NCI-H128 (cell line): ENCODE data around the gene TAOK2.
A peak's percentile ranks its signal among the peaks of the same experiment; 100 is the strongest.
"Not testable (repeated sequence)": the region's sequence is repeated elsewhere in the genome, so short reads cannot be mapped to it uniquely, and the experiment has no call there.

Experiments
- DNase-seq: peaks from one replicate; lab custom pipeline; 2025; ENCODE audit not compliant: unreplicated experiment; lab: John Stamatoyannopoulos, UW

TAOK2 gene

DNA sequence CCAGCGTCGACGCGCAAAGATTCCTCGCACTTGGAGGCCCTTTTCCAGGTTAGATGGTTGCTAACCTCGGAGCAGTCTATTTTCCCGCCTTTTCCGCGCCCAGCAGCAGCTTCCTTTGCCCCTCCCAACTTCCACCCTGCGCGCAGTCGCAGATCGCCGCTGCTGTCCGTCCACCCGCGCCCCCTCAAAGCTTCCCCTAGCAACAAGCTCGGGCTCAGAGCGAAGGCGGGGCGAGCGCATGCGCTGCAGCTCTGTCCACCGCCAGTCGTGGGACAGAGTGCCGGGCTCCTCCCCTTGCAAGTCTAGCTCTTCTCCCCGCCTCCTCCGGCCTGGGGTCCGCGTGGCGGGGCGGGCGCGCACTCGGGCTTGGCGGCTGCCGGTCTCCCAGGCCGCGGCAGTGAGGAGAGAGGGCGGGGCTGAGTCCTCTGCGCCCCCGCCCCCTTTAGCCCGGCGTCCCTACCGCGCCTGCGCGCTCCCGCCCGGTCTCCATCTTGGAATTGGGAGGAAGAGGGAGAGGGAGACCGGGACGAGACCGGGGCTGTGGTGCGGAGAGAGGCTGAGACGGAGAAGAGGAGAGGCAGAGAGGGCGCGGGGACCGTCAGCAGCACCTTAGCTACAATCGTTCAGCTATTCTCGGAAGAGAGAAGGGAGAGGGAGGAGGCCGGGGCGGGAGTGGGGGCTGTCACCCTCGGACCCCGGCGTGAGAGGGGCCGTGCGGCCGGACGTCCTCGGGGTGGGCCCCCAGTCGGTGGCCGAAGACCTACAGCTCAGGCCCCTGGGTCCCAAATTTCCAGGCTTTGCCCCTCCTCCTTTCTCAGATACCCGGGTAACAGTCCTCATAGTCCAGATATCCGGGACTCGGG is at the start of gene TAOK2:
TSS of gene TAOK2 (plus strand) at position 485 of the 863 bp plus-strand sequence. CDS start 3,905 bp downstream, outside the sequence.
- DNase-seq: peak; percentile 88

- no peak for DNase-seq
Measured at GRCh38 chr16:29925105-29925756, 48.4 kb upstream of the TAOK2 start.

GRCh38 chr16:29925781-29926710 is 47.6 kb upstream of the TAOK2 start, which contains the start of gene KCTD13:
Gene KCTD13 (minus strand): TSS chr16:29926226. CDS start chr16:29926033, 193 bp downstream.
- DNase-seq: peak; percentile 74

DNA sequence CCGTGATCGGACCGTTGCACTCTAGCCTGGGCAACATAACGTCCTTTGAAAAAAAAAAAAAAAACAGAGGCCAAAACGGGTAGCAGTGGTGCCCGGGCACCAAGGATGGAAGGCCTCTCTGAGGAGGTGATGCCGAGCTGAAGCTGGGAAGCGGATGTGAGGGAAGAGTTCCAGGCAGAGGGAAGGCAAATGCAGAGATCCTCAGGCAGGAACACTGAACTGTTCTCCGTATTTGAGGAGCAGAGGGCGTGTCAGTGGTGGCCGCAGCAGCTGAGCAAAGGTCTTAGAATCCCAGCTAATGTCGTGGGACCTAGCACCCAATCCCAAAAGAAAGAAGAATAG is 47.0 kb upstream of the TAOK2 start:
- no peak for DNase-seq

DNA sequence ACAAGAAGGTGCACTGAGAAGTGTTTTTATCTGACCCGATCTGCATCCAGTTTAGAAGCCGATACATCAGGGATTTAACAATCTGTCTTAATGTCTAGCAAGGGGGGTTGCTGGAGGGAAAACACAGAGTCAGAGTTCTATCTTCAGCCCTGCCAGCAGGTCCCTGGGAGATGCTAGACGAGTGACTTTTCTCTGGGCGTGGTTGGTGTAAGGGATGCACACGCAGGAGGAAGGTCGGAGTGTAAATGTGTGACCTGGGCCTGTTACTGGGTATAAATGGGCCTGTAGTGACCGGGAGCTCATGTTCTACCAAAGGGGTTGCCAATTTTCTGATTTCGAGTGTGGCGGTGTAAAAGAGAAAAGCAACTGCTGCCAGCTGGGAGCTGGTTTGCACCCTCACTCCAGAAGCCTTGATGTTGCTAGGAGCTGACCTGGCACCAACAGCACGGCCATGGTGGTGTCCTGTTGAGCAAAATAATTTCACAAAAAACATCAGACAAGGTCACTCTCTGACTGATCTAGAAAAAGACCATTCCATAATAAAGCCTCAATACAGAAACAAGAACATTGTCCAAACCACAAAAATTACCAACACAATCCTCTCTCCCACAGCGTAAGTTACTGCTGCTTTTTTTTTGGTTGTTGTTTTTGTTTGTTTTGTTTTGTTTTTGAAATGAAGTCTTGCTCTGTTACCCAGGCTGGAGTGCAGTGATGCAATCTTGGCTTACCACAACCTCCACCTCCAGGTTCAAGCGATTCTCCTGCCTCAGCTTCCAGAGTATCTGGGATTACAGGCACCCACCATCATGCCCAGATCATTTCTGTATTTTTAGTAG is 46.4 kb upstream of the TAOK2 start:
- no peak for DNase-seq

DNA sequence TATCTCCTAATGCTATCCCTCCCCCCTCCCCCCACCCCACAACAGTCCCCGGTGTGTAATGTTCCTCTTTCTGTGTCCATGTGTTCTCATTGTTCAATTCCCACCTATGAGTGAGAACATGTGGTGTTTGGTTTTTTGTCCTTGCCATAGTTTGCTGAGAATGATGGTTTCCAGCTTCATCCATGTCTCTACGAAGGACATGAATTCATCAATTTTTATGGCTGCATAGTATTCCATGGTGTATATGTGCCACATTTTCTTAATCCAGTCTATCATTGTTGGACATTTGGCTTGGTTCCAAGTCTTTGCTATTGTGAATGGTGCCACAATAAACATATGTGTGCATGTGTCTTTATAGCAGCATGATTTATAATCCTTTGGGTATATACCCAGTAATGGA is 41.9 kb upstream of the TAOK2 start:
- DNase-seq: not testable (repeated sequence)

DNA sequence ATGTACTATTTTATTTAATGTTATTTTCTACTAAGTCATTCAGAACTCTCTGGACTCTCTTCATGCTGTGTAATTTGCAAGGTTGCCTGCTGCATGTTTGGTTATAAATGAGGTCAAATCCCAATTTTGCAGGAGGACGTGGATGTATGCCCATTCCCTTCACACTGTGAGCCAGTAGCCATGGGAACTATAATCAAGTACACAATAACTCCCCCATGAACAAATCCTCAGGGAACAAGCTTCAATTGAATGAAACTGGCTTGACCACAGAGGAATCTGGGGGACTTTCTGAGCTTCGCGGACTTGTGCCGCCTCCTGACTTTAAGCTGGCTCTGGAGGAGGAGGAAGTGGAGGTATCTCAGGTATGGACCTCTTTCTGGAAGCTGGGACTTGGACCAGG is 33.0 kb upstream of the TAOK2 start:
- DNase-seq: no peak

- no peak for DNase-seq
Measured at GRCh38 chr16:29943846-29944799, 29.5 kb upstream of the TAOK2 start.

GRCh38 chr16:29947897-29948296 is 25.8 kb upstream of the TAOK2 start:
- DNase-seq: no peak

- no peak for DNase-seq
Measured at GRCh38 chr16:29950806-29951461, 22.7 kb upstream of the TAOK2 start.

- no peak for DNase-seq
Measured at GRCh38 chr16:29951625-29952365, 21.9 kb upstream of the TAOK2 start.

DNA sequence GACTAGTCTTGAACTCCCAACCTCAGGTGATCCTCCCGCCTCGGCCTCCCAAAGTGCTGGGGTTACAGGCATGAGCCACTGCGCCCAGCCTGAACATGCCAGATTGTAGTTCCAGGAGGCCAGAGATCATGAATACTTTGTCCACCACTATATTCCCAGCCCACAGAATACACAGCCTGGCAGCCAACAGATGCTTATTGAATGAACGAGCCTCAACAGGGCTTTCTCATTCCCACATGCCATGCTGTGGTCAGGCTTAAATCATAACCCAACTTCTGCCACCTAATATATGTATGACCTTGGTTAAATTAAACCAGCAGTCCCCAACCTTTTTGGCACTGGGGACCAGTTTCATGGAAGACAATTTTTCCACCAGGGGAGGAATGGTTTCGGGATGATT is 14.9 kb upstream of the TAOK2 start:
- DNase-seq: no peak

DNA sequence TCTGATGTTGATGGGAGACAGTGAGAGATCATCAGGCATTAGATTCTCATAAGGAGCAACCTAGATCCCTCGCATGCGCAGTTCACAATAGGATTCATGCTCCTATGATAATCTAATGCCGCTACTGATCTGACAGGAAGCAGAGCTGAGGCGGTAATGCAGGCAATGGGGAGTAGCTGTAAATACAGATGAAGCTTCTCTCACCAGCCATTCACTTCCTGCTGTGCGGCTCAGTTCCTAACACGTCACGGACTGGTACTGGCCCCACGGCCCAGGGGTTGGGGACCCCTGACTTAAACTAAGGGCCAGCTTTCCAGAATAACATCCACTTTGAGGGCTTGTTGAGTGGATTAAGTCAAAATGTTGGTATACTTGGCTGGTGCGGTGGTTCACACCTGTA is 14.4 kb upstream of the TAOK2 start:
- DNase-seq: no peak

GRCh38 chr16:29959821-29960220 is 13.8 kb upstream of the TAOK2 start:
- not testable (repeated sequence) for DNase-seq

GRCh38 chr16:29961127-29961478 is 12.6 kb upstream of the TAOK2 start:
- DNase-seq: no peak

GRCh38 chr16:29961479-29962343 is 12.0 kb upstream of the TAOK2 start, which contains the start of gene TMEM219:
Gene TMEM219 (plus strand): TSS chr16:29962079. CDS start chr16:29963144, 1,065 bp downstream.
- DNase-seq: peak; percentile 53

DNA sequence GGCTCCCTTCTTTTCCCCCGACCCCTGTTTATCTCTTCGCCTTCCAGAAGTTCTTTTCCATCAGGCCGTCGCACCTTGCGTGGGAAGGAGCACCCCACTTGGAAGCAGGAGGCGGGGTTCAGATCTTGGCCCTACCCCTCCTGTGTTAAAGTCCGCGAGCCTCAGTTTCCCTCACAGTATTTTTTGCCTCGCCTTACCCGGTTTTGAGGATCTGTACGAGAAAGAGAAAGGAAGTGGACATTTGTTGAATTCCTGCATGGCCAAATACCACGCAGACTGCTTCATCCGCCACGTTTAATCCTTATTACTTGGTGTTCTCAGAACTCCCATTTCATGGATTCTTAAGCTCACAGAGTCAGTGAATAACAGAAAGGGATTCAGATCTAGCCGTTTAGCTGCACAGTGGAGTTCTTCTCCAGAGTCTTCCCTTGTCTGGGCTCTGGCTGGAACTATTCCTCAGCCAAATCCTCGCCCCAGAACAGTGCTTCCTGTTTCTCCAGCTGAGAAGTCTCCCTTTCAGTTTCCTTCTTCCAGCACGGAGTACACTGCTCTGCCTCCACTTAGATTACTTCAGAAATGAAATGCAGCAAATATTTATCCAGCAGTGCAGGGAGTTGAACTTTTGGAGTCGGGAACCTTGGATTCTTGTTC is 11.2 kb upstream of the TAOK2 start:
- no peak for DNase-seq
